ENCODE data around the gene CSF3. TPM values are rescaled to one million over a fixed set of nuclear protein-coding genes. Genes with fewer than 3 reads are reported as not detected.

CSF3 gene
- total RNA-seq, 5 donors from 2014 or later (not counting 1 experiment from before 2014, with no cell fraction given), result not detected

- H3K4me3 Mint-ChIP-seq, result peak overlapping the region; percentile 87 to 91 (median 91)
- no peaks in the 10 kb centered on the region for H3K27me3 Mint-ChIP-seq
- no peaks in the 10 kb centered on the region for H3K36me3 ChIP-seq (ENCODE audit: control insufficient read depth in 2 of 2, extremely low read depth in 1 of 2, insufficient read depth in 1 of 2, low read length in 1 of 2)
- 60% methylated on average over 1 of the region's 10 CpGs for WGBS (ENCODE audit: insufficient coverage)
- no peaks in the 10 kb centered on the region for H3K9me3 ChIP-seq
- peaks cover 72 to 76% (median 74%) of the 10 kb centered on the region in 3 donors for H3K4me1 Mint-ChIP-seq
- H3K27me3 ChIP-seq (replicated peaks in 1 of 2; ENCODE audit: control insufficient read depth in 2 of 2, extremely low read depth in 1 of 2, insufficient read depth in 2 of 2, low read length in 1 of 2), result peaks cover 0 to 9% of the 10 kb centered on the region in 2 experiments
- DNase-seq (no peak), ATAC-seq (replicated peaks in 1 of 4) (no peak)
- POLR2A ChIA-PET, result interaction anchor here (1.0 to 1.1 kb wide), 3 partner anchors 47 to 150 kb away, joined by 3 to 6 read pairs (median 3); no protein-coding TSS in a partner anchor
- CTCF ChIA-PET, result interaction anchor here (0.8 to 2.4 kb wide), 10 partner anchors 10 to 103 kb away, joined by 3 to 16 read pairs (median 5); partner anchors contain the start of gene MED24 (in 1 of the 2)
- H3K36me3 Mint-ChIP-seq, result no peaks in the 10 kb centered on the region
- peak overlapping the region; percentile 89 to 96 for H3K27ac Mint-ChIP-seq
- H3K9me3 Mint-ChIP-seq, result no peaks in the 10 kb centered on the region
- H3K4me1 ChIP-seq (ENCODE audit: control insufficient read depth in 1 of 2, extremely low read depth in 1 of 2, insufficient read depth in 2 of 2, low read length in 2 of 2), result peaks cover 29 to 73% of the 10 kb centered on the region in 2 experiments
- peak overlapping the region in 1 of 2 donors; percentile 29 for H3K4me3 ChIP-seq (ENCODE audit: control insufficient read depth in 1 of 2, extremely low read depth in 1 of 2, low read length in 1 of 2)
- H3K27ac ChIP-seq (ENCODE audit: low read length), result peak overlapping the region; percentile 23
These were observed 49.9 kb downstream of the CSF3 start for GRCh38 chr17:40064971-40065768.

GRCh38 chr17:40065769-40066510 lies 50.7 kb downstream of the CSF3 start:
- Histone ChIP-seq H3K4me3 (ENCODE audit: control insufficient read depth in 1 of 2, extremely low read depth in 1 of 2, low read length in 1 of 2) (no peak overlapping the region), H3K36me3 (ENCODE audit: control insufficient read depth in 2 of 2, extremely low read depth in 1 of 2, insufficient read depth in 1 of 2, low read length in 1 of 2) (no peaks in the 10 kb centered on the region), H3K27me3 (replicated peaks in 1 of 2; ENCODE audit: control insufficient read depth in 2 of 2, extremely low read depth in 1 of 2, insufficient read depth in 2 of 2, low read length in 1 of 2) (peaks cover 0 to 8% of the 10 kb centered on the region in 2 experiments), H3K4me1 (ENCODE audit: control insufficient read depth in 1 of 2, extremely low read depth in 1 of 2, insufficient read depth in 2 of 2, low read length in 2 of 2) (peaks cover 37 to 80% of the 10 kb centered on the region in 2 experiments), H3K9me3 (no peaks in the 10 kb centered on the region), H3K27ac (ENCODE audit: low read length) (peak overlapping the region; percentile 23)
- peak overlapping the region; percentile 93 to 96 for H3K27ac Mint-ChIP-seq
- no peaks in the 10 kb centered on the region for H3K36me3 Mint-ChIP-seq
- ChIA-PET POLR2A (interaction anchor here (0.6 kb wide), 3 partner anchors 16 to 912 kb away, joined by 3 to 6 read pairs (median 3); no protein-coding TSS in a partner anchor), CTCF (interaction anchor here (0.6 to 2.4 kb wide), 11 partner anchors 9 to 443 kb away, joined by 3 to 16 read pairs (median 4); partner anchors contain the start of gene MED24 (in 1 of the 2))
- no peaks in the 10 kb centered on the region for H3K9me3 Mint-ChIP-seq
- no peaks in the 10 kb centered on the region for H3K27me3 Mint-ChIP-seq
- peak overlapping the region in 2 of 3 donors; percentile 5 to 87 for H3K4me3 Mint-ChIP-seq
- ATAC-seq (replicated peaks in 1 of 4) (no peak), DNase-seq (no peak)
- peaks cover 80 to 84% (median 82%) of the 10 kb centered on the region in 3 donors for H3K4me1 Mint-ChIP-seq
- 94% methylated on average over 6 of the region's 11 CpGs for WGBS (ENCODE audit: insufficient coverage)

Other genes with a start within 250 kb of the CSF3 start
- gene IKZF3, start 151.1 kb upstream of the CSF3 start, total RNA-seq, result 100 to 1,000 TPM in 3 of 5 donors, 10 to 100 TPM in 2; 78.1 to 112 (median 108) TPM
- under 1 TPM in 1 of 5 donors, not detected in 4; 0.19 TPM for gene ZPBP2, start 147.2 kb upstream of the CSF3 start, total RNA-seq
- 10 to 100 TPM; 29.3 to 68.0 (median 51.4) TPM for gene GSDMB, start 96.8 kb upstream of the CSF3 start, total RNA-seq
- gene ORMDL3, start 87.8 kb upstream of the CSF3 start, total RNA-seq, result 100 to 1,000 TPM in 4 of 5 donors, 10 to 100 TPM in 1; 88.3 to 164 (median 124) TPM
- gene LRRC3C, start 87.7 kb upstream of the CSF3 start, total RNA-seq, result not detected
- 1 to 10 TPM in 4 of 5 donors, under 1 TPM in 1; 0.86 to 7.6 (median 3.4) TPM for gene GSDMA, start 52.4 kb upstream of the CSF3 start, total RNA-seq
- 10 to 100 TPM; 60.8 to 69.0 (median 63.5) TPM for gene PSMD3, start 34.6 kb upstream of the CSF3 start, total RNA-seq
- 100 to 1,000 TPM in 1 of 5 donors, 10 to 100 TPM in 4; 75.9 to 104 (median 87.0) TPM for gene MED24, start 39.0 kb downstream of the CSF3 start, total RNA-seq
- 10 to 100 TPM; 30.4 to 54.0 (median 48.9) TPM for gene THRA, start 47.5 kb downstream of the CSF3 start, total RNA-seq
- 10 to 100 TPM; 11.5 to 33.6 (median 21.9) TPM for gene NR1D1, start 85.1 kb downstream of the CSF3 start, total RNA-seq
- 100 to 1,000 TPM; 106 to 136 (median 115) TPM for gene MSL1, start 106.5 kb downstream of the CSF3 start, total RNA-seq
- gene CASC3, start 125.1 kb downstream of the CSF3 start, total RNA-seq, result 100 to 1,000 TPM; 116 to 161 (median 126) TPM
- gene RAPGEFL1, start 162.0 kb downstream of the CSF3 start, total RNA-seq, result 1 to 10 TPM; 4.6 to 10.0 (median 6.2) TPM
- 10 to 100 TPM; 23.1 to 42.1 (median 32.1) TPM for gene WIPF2, start 203.9 kb downstream of the CSF3 start, total RNA-seq